ENCODE measurements around the gene FOXO3B.
"Not testable (repeated sequence)": the region's sequence is repeated elsewhere in the genome, so short reads cannot be mapped to it uniquely, and the experiment has no call there.

- not testable (repeated sequence) for TF ChIP-seq RNF2 (IDR thresholded peaks at IDR 0.05; ENCODE audit: borderline replicate concordance, low read depth); BHLHE40 (IDR thresholded peaks at IDR 0.05; ENCODE audit: low read depth, low read length); BCL3 (IDR thresholded peaks at IDR 0.05); CTCF (IDR thresholded peaks at IDR 0.05); CHD2 (IDR thresholded peaks at IDR 0.05; ENCODE audit: low read length, partially characterized antibody); CBX8 (IDR thresholded peaks at IDR 0.05); PBX3 (IDR thresholded peaks at IDR 0.05); RAD21 (conservative IDR thresholded peaks at IDR 0.05 in 1 of 2, IDR thresholded peaks at IDR 0.05 in 1 of 2); CEBPB (IDR thresholded peaks at IDR 0.05); MYC (IDR thresholded peaks at IDR 0.05; ENCODE audit: borderline replicate concordance, low read length); HDAC2 (IDR thresholded peaks at IDR 0.05); POLR2A (IDR thresholded peaks at IDR 0.05; ENCODE audit: low read length)
Measured at GRCh38 chr17:18643124-18643523, 39.0 kb downstream of the FOXO3B start.

All from A549 (cell line).